Measurements from ENCODE around the gene LUC7L2. TPM values are rescaled to one million over a fixed set of nuclear protein-coding genes. Genes with fewer than 3 reads are reported as not detected.

Gene LUC7L2
- total RNA-seq, 2 donors from 2014 or later: 71.0 to 76.0 TPM

GRCh38 chr7:139365336-139365735, 5.6 kb downstream of the LUC7L2 start:
- Histone ChIP-seq H3K4me1 (ENCODE audit: control insufficient read depth, insufficient read depth, low read length) (peaks cover 12% of the 10 kb centered on the region), H3K4me3 (ENCODE audit: low read length) (no peak overlapping the region), H3K27ac (ENCODE audit: low read depth, low read length) (no peak overlapping the region), H3K27me3 (ENCODE audit: control insufficient read depth, insufficient read depth, low read length, poor library complexity, severe bottlenecking) (no peaks in the 10 kb centered on the region), H3K9ac (ENCODE audit: extremely low read depth, low read length, poor library complexity, severe bottlenecking) (no peak overlapping the region), H3K9me3 (ENCODE audit: control insufficient read depth, low read length) (no peaks in the 10 kb centered on the region), H3K36me3 (ENCODE audit: control insufficient read depth, insufficient read depth, low read length) (peaks cover 42% of the 10 kb centered on the region)
- Mint-ChIP-seq H3K27me3 (ENCODE audit: insufficient read depth) (no peaks in the 10 kb centered on the region), H3K9me3 (peaks cover 5% of the 10 kb centered on the region), H3K4me1 (peaks cover 30% of the 10 kb centered on the region), H3K4me3 (no peak overlapping the region), H3K27ac (no peak overlapping the region), H3K36me3 (ENCODE audit: low read depth) (peaks cover 32% of the 10 kb centered on the region)
- no peak for TF ChIP-seq CTCF (conservative IDR thresholded peaks at IDR 0.05)
- no peak for DNase-seq
- WGBS, 2 experiments (ENCODE audit: insufficient coverage in 1 of 2, insufficient read length in 1 of 2): 75 to 88% methylated on average over 1 to 2 of the region's 2 CpGs

GRCh38 chr7:139366400-139366799, 6.7 kb downstream of the LUC7L2 start:
- WGBS, 2 experiments (ENCODE audit: insufficient coverage in 1 of 2, insufficient read length in 1 of 2): 93 to 96% methylated on average over 6 of the region's 6 CpGs
- no peak for TF ChIP-seq CTCF (conservative IDR thresholded peaks at IDR 0.05)
- peaks cover 37% of the 10 kb centered on the region for H3K4me1 Mint-ChIP-seq
- peaks cover 32% of the 10 kb centered on the region for H3K36me3 Mint-ChIP-seq (ENCODE audit: low read depth)
- peaks cover 42% of the 10 kb centered on the region for H3K36me3 ChIP-seq (ENCODE audit: control insufficient read depth, insufficient read depth, low read length)
- H3K4me3 ChIP-seq (ENCODE audit: low read length): no peak overlapping the region
- H3K27ac ChIP-seq (ENCODE audit: low read depth, low read length): no peak overlapping the region
- no peak for DNase-seq
- H3K9me3 Mint-ChIP-seq: peaks cover 5% of the 10 kb centered on the region
- no peak overlapping the region for H3K4me3 Mint-ChIP-seq
- H3K4me1 ChIP-seq (ENCODE audit: control insufficient read depth, insufficient read depth, low read length): peaks cover 18% of the 10 kb centered on the region
- H3K9me3 ChIP-seq (ENCODE audit: control insufficient read depth, low read length): no peaks in the 10 kb centered on the region
- H3K27me3 ChIP-seq (ENCODE audit: control insufficient read depth, insufficient read depth, low read length, poor library complexity, severe bottlenecking): no peaks in the 10 kb centered on the region
- H3K27ac Mint-ChIP-seq: no peak overlapping the region
- no peaks in the 10 kb centered on the region for H3K27me3 Mint-ChIP-seq (ENCODE audit: insufficient read depth)
- no peak overlapping the region for H3K9ac ChIP-seq (ENCODE audit: extremely low read depth, low read length, poor library complexity, severe bottlenecking)

- peaks cover 28% of the 10 kb centered on the region for H3K4me1 Mint-ChIP-seq
- Histone ChIP-seq H3K27me3 (ENCODE audit: control insufficient read depth, insufficient read depth, low read length, poor library complexity, severe bottlenecking) (no peaks in the 10 kb centered on the region), H3K9ac (ENCODE audit: extremely low read depth, low read length, poor library complexity, severe bottlenecking) (no peak overlapping the region), H3K36me3 (ENCODE audit: control insufficient read depth, insufficient read depth, low read length) (peaks cover 42% of the 10 kb centered on the region), H3K9me3 (ENCODE audit: control insufficient read depth, low read length) (no peaks in the 10 kb centered on the region), H3K27ac (ENCODE audit: low read depth, low read length) (no peak overlapping the region), H3K4me1 (ENCODE audit: control insufficient read depth, insufficient read depth, low read length) (peaks cover 14% of the 10 kb centered on the region), H3K4me3 (ENCODE audit: low read length) (no peak overlapping the region)
- no peak overlapping the region for H3K27ac Mint-ChIP-seq
- peaks cover 5% of the 10 kb centered on the region for H3K9me3 Mint-ChIP-seq
- TF ChIP-seq CTCF (conservative IDR thresholded peaks at IDR 0.05): no peak
- WGBS, 2 experiments (ENCODE audit: insufficient coverage in 1 of 2, insufficient read length in 1 of 2): 90 to 100% methylated on average over 1 to 6 of the region's 6 CpGs
- no peak for DNase-seq
- no peak overlapping the region for H3K4me3 Mint-ChIP-seq
- no peaks in the 10 kb centered on the region for H3K27me3 Mint-ChIP-seq (ENCODE audit: insufficient read depth)
- H3K36me3 Mint-ChIP-seq (ENCODE audit: low read depth): peaks cover 32% of the 10 kb centered on the region
Measured at GRCh38 chr7:139367438-139368155, 7.9 kb downstream of the LUC7L2 start.
